Retinal pigment epithelial cell (primary cell): ENCODE measurements around the gene HPSE2.

Source experiments
- DNase-seq: peaks from one replicate; pipeline ENCODE4 v3.0.0-alpha.2; 2010; ENCODE audit warnings: low read depth
- H3K4me3 ChIP-seq: 2 replicates; pipeline ENCODE4 v1.5.1; 2011; ENCODE audit warnings: mild to moderate bottlenecking, low read length, control low read depth, moderate library complexity
- TF ChIP-seq, protein P1 (sequence below): conservative IDR thresholded peaks from 2 replicates; pipeline ENCODE4 v1.5.1; 2011; ENCODE audit warnings: low read depth, low read length, control low read depth, inconsistent platforms

Gene HPSE2

DNA sequence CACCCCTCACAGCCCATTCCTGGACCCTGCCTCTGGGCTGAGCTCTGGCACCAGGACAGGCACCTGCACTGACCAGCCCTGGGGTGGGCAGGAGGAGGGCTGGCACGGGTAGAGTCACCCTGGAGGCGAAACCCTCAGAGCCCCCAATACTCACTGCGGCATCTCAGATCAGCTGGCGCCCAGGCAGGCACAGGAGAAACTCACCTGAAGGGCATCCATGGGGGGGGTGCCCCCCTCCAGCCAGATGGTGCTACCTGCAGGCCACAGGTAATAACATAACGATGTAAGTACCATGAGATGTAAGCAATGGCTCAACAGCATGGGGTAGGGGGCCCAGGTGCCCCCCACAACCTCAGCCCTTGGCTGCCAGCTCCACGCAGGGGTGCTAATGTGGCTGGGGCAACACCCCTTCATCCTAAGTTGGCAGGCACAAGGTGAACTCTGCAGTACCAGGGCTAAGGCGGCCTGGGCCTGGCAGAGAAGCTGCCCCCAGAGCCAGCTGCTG lies 808.6 kb downstream of the HPSE2 start:
- H3K4me3 ChIP-seq: no peak overlapping the region
- TF ChIP-seq, protein P1, sequence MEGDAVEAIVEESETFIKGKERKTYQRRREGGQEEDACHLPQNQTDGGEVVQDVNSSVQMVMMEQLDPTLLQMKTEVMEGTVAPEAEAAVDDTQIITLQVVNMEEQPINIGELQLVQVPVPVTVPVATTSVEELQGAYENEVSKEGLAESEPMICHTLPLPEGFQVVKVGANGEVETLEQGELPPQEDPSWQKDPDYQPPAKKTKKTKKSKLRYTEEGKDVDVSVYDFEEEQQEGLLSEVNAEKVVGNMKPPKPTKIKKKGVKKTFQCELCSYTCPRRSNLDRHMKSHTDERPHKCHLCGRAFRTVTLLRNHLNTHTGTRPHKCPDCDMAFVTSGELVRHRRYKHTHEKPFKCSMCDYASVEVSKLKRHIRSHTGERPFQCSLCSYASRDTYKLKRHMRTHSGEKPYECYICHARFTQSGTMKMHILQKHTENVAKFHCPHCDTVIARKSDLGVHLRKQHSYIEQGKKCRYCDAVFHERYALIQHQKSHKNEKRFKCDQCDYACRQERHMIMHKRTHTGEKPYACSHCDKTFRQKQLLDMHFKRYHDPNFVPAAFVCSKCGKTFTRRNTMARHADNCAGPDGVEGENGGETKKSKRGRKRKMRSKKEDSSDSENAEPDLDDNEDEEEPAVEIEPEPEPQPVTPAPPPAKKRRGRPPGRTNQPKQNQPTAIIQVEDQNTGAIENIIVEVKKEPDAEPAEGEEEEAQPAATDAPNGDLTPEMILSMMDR: no peak
- DNase-seq: no peak

DNA sequence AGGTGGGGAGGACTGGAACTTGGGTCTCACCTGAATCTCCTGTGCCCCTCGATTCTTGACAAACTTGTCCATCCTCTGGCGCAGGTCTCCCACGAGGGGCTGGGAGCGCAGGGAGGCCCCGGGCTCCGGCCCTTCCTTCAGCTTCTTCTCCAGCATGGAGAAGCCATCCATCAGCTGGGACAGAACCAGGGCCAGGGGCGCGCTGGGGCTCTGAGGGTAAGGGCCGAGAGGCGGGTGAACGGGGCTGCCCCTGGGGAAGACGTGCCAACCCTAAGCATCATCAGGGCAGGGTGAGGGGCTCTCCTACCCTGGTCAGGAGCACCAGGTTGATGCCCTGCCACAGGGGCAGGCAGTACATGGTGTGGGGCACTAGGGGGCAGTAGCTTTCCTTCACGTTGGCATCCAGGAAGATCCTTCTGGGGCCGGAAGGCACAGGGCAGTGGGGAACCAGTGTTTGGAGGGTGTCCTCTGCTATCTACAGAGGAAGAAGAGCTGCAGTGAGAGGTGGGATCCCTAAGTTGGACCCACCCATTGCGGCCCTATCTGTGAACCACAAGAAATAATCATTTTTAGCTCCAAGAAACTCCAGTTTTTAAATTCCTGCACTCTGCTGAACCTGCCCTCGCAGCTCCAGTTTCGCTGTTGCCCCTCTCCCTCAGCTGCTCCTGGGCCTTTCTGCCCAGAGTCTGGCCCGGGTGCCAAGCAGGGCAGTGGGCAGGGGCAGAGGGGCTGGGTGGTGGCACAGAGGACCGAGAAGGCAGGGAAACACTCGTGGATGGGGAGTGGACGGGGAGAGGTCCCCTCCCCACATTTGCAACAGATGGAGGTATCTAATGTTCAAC lies 809.9 kb downstream of the HPSE2 start:
- no peak for DNase-seq
- TF ChIP-seq, protein P1: peak; percentile 88
- H3K4me3 ChIP-seq: no peak overlapping the region

DNA sequence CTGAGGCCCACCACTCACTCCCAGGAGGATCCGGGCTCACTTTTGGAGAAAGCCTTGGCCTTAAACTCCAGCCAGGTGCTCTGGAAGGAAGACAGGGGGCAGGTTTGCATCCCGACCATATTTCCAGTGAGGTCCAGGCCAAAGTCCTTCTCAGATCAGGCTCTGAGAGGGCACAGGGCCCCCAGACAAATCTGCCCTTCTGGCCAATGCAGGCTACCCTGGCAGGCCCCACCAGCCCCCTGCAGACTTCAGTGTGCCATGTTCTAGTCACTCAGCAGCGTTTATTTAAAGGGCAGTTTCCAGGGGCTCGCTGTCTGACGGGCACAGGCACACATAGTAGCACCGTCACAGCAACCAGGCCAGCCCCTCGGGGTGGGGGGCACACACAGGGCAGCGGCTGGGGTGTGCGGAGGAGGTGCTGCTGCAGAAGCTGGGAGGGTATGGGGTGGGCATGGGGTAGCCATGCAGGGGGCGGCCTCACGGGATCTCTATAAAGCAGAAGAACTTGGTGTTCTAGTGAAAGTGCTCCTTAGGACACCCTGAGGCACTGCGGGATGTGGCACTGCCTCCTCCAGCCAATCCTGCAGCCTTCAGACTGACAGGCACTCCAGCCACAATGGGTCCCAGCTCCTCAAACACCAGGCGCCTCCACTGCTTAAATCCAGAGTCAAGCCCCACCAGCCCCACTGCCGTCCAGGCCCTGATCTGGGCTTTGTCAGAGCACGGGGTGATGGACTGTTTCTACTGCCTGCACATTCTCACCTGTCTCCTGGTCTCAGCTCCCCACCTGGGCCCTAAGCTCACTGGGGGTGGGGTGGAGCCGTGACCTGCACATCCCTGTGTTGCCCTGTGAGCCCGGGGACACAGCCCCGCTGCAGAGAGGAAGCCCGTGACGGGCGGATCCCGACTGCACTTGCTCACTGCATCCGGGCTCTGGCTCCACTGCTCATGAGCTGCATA lies 811.1 kb downstream of the HPSE2 start:
- H3K4me3 ChIP-seq: no peak overlapping the region
- no peak for DNase-seq
- TF ChIP-seq, protein P1: no peak

DNA sequence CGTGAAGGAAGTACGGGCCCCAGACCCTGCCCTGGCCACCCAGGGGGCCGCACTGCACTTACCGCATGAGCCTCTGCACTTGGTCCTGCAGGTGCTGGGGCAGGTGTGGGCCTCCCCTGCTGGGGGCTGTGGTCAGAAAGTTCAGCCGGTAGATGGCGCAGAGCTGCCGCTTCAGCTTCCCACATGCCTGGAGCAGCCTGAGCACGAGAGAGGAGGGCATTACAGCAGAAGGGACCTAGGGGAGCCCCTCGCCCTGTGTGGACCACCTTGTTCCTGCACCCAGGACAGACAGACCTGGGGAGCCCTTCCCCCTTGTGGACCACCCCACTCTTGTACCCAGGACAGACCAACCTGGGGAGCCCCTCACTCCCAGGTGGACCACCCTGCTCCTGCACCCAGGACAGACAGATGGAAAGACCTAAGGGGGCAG lies 811.9 kb downstream of the HPSE2 start:
- TF ChIP-seq, protein P1: peak; percentile 31
- no peak overlapping the region for H3K4me3 ChIP-seq
- DNase-seq: no peak

DNA sequence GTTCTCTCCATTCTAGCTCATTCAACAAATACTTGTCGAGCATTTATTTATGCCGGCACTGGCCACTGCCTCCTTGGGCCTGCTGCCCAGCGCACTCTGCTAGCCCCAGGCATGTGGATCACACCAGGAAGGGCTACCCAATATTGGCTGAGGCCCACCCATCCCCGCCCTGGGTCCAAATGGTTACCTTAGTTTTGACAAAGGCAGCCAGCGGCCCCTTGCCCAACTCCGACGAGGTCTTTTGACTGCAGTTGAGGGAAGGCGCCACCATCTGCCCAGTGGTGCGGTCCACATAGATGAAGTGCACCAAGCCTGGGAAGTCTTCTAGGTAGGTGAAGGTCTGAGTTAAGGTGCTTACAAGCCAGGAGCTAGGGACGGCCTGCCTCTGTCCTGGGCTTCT lies 813.5 kb downstream of the HPSE2 start:
- DNase-seq: no peak
- TF ChIP-seq, protein P1: no peak
- no peak overlapping the region for H3K4me3 ChIP-seq

DNA sequence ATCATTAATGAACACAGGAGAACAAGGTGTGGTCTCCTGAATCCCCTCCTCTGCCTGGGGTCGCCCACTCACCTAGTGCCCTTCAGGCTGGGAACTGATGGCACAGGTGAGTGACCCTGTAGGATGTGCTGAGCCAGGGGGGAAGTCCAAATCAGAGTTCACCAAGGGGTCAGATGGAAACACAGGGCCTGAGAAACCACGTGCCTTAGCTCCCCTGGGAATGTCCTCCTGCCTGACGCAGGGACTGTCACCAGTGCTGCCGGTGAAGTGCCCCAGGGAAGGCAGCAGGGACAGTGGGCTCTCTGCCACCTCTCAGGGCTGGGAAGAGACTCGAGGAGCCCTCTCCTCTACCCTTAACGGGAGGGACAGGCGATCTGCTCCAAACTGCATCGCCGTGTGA lies 814.9 kb downstream of the HPSE2 start:
- no peak overlapping the region for H3K4me3 ChIP-seq
- no peak for DNase-seq
- TF ChIP-seq, protein P1: no peak
